Epithelial cell of esophagus (primary cell): Measurements from ENCODE around the gene MYO9A.
"Not testable (repeated sequence)": the region's sequence is repeated elsewhere in the genome, so short reads cannot be mapped to it uniquely, and the experiment has no call there.

Experiments
- DNase-seq: peaks from one replicate; pipeline ENCODE4 v3.0.0; 2010; ENCODE audit warnings: low read depth
- H3K4me3 ChIP-seq: 2 replicates; pipeline ENCODE4 v1.5.1; 2011; ENCODE audit warnings: mild to moderate bottlenecking, low read length, control low read depth
- CTCF ChIP-seq: IDR thresholded peaks from 2 replicates; pipeline ENCODE4 v1.5.1; 2011; ENCODE audit warnings: low read depth, mild to moderate bottlenecking, low read length, control low read depth, inconsistent platforms; ENCODE audit not compliant: insufficient read depth; ENCODE audit errors: missing control alignments

Gene MYO9A

GRCh38 chr15:72037321-72037720 is 80.6 kb downstream of the MYO9A start:
- peak; percentile 79 for DNase-seq
- no peak overlapping the region for H3K4me3 ChIP-seq
- no peak for TF ChIP-seq CTCF

GRCh38 chr15:72034859-72035650 is 82.9 kb downstream of the MYO9A start:
- no peak for TF ChIP-seq CTCF
- no peak overlapping the region for H3K4me3 ChIP-seq

GRCh38 chr15:72034351-72034750 is 83.6 kb downstream of the MYO9A start:
- TF ChIP-seq CTCF = no peak
- H3K4me3 ChIP-seq = no peak overlapping the region
- DNase-seq = no peak

More at GRCh38 chr15:72034859-72035650, 82.9 kb downstream of the MYO9A start:
- DNase-seq = no peak

- H3K4me3 ChIP-seq = no peak overlapping the region
- DNase-seq = peak; percentile 18
- no peak for TF ChIP-seq CTCF
These were observed 84.2 kb downstream of the MYO9A start for GRCh38 chr15:72033711-72034110.

GRCh38 chr15:72033285-72033684 is 84.7 kb downstream of the MYO9A start:
- TF ChIP-seq CTCF = no peak
- H3K4me3 ChIP-seq = no peak overlapping the region
- no peak for DNase-seq

GRCh38 chr15:72021604-72022003 is 96.3 kb downstream of the MYO9A start:
- DNase-seq = no peak
- no peak overlapping the region for H3K4me3 ChIP-seq
- TF ChIP-seq CTCF = no peak

GRCh38 chr15:72020799-72021198 is 97.2 kb downstream of the MYO9A start:
- H3K4me3 ChIP-seq = no peak overlapping the region
- no peak for DNase-seq
- TF ChIP-seq CTCF = no peak

GRCh38 chr15:72014555-72014954 is 103.4 kb downstream of the MYO9A start:
- not testable (repeated sequence) for DNase-seq

More at GRCh38 chr15:72014555-72014954, 103.4 kb downstream of the MYO9A start:
- not testable (repeated sequence) for H3K4me3 ChIP-seq
